Measurements from ENCODE around the gene NUMB.

The NUMB gene

DNA sequence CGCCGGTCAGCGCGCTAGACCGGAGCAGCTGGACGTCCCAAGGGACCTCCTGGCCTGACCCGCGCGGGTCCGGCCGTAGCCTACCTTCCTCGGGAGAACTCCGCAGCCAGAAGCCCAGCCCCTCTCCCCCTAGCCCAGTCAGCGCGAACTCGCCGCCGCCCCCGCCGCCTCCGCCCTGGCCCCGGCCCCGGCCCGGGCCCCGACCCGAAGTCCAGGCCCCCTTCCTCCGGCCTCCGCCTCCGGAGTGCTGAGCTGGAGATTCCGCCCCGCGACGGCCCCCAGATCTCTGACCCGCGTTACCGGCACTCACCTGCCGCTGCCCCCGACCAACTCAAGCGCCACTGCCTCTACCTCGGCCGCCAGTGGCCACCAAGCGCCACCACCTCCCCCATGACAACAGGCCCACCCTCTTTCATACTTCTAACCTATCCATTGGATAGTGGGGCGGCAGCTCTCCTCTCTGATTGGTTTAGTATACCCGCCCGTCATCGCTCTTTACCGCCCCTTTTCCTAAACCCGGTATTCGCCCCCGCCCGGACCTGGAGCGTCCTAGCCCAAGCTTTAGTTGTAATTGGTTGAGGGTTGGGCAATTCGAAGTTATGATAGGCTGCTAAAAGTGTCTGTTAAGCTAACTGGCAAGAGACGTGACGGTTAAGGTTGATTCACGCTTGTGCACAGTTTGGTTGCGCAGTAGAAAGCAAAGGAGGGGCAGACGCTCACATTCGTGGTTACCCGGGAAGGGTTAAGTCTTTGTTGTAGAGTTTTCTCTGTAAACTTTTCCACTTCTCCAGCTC is at the start of gene NUMB:
Gene NUMB (minus strand): TSS at position 364 of the 794 bp plus-strand sequence. CDS start 102,795 bp downstream, outside the sequence.
- DNase-seq (ENCODE audit: low spot score): peak; percentile 97

DNA sequence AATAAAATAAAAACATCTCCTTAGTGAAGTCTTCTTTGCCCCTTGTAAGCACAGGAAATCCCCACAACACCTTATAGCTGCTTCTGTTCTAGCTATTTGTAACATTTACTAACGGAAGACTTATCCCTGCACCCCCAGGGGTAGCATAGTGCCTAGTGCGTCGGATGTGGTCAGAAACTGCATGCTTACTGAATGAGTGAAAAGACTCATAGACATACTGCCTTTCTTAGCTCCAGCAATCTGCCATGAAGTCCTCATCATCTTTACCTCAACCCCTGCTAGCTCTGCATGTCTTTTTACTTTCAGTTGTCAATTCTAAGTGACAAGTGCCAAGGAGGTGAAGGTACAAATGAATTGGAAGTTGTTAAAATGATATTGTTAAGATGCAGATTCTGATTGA is 45.3 kb upstream of the NUMB start:
- DNase-seq (ENCODE audit: low spot score): no peak

- no peak for DNase-seq (ENCODE audit: low spot score)
Measured at GRCh38 chr14:73502017-73502619, 43.8 kb upstream of the NUMB start.

- DNase-seq (ENCODE audit: low spot score): no peak
Measured at GRCh38 chr14:73500360-73500759, 42.0 kb upstream of the NUMB start.

- no peak for DNase-seq (ENCODE audit: low spot score)
Measured at GRCh38 chr14:73494593-73494992, 36.2 kb upstream of the NUMB start.

GRCh38 chr14:73492670-73493069 is 34.3 kb upstream of the NUMB start:
- DNase-seq (ENCODE audit: low spot score): no peak

DNA sequence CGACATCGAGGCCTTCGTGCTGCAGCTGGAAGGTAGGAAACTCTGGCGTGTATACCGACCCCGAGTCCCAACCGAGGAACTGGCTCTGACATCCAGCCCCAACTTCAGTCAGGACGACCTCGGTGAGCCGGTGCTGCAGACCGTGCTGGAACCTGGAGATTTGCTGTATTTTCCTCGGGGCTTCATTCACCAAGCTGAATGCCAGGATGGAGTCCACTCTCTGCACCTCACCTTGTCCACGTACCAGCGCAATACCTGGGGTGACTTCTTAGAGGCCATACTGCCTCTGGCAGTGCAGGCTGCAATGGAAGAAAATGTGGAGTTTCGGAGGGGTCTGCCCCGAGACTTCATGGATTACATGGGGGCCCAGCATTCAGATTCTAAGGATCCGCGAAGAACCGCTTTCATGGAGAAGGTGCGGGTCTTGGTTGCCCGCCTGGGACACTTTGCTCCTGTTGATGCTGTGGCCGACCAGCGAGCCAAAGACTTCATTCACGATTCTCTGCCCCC is 33.8 kb upstream of the NUMB start:
- no peak for DNase-seq (ENCODE audit: low spot score)

DNA sequence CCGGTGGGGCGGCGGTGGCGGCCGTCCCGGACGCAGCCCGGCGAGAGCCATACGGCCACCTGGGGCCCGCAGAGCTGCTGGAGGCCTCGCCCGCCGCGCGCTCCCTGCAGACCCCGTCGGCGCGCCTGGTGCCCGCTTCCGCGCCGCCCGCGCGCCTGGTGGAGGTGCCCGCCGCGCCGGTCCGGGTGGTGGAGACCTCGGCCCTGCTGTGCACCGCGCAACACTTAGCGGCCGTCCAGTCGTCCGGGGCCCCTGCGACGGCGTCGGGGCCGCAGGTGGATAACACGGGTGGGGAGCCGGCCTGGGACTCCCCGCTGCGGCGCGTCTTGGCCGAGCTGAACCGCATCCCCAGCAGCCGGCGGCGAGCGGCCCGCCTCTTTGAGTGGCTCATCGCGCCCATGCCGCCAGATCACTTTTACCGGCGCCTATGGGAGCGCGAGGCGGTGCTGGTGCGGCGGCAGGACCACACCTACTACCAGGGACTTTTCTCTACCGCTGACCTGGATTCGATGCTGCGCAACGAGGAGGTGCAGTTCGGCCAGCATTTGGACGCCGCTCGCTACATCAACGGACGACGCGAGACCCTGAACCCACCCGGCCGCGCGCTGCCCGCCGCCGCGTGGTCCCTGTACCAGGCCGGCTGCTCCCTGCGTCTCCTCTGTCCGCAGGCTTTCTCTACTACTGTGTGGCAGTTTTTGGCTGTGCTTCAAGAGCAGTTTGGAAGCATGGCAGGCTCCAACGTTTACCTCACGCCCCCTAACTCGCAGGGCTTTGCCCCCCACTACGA is 33.1 kb upstream of the NUMB start:
- peak; percentile 76 for DNase-seq (ENCODE audit: low spot score)

GRCh38 chr14:73489481-73490175 is 31.3 kb upstream of the NUMB start:
- no peak for DNase-seq (ENCODE audit: low spot score)

GRCh38 chr14:73478684-73479083 is 20.3 kb upstream of the NUMB start:
- no peak for DNase-seq (ENCODE audit: low spot score)

- DNase-seq (ENCODE audit: low spot score): no peak
Measured at GRCh38 chr14:73477618-73478266, 19.4 kb upstream of the NUMB start.

DNA sequence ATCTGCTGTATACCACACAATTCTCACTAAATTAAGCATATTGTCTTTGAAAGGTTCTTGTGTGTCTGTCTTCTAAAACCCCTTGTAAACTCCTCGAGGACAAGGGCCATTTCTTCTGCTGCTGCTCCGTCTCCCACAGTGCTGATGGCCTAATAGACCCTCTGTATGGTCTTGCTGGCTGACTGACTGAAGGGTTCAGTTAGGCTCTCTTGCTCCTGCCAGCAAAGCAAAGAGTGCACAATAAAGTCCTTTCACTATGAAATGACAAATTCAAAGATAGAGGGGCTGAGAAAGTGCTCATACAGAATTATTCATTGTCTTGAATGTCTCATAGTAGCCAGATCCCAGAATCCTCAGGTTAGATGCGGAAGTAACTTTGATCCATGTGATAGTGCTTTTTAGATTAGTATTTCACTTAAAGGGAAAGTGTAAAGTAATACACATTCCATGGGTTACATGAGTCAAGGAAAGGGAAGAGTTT is 18.1 kb upstream of the NUMB start:
- DNase-seq (ENCODE audit: low spot score): no peak

GRCh38 chr14:73474952-73475351 is 16.6 kb upstream of the NUMB start:
- DNase-seq (ENCODE audit: low spot score): no peak

DNA sequence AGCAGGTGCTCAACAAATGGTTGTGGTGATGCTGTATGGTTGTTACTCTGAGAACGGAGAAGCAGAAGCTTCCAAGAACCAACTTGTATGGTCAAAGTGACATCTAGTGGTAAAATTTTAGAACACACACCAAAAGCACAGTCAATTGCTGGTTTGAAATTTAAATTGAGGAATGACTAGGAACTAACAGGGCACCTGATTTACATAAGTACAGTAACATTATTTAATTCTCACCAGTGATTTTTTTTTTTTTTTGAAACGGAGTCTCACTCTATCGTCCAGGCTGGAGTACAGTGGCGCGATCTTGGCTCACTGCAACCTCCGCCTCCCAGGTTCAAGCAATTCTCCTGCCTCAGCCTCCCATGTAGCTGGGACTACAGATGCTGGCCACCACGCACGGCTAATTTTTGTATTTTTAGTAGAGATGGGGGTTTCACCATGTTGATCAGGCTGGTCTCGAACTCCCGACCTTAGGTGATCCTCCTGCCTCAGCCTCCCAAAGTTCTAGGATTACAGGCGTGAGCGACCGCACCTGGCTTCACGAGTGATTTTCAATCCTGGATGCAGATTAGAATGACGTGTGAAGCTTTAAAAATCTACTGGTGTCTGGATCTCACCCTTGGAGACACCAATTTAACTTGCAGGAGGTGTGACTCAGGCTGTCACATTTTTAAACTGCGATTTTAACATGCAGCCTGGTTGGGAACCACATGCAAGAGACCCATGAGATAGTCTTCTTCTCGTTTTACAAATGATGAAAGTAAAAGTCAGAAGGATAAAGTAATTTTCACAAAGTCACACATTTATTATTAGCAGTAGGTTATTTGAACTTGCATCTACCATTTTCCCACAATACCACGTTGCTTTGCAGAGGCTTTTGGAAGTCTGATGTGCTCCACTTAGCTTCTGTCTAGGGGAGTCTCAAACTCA is 14.1 kb upstream of the NUMB start:
- DNase-seq (ENCODE audit: low spot score): no peak

DNA sequence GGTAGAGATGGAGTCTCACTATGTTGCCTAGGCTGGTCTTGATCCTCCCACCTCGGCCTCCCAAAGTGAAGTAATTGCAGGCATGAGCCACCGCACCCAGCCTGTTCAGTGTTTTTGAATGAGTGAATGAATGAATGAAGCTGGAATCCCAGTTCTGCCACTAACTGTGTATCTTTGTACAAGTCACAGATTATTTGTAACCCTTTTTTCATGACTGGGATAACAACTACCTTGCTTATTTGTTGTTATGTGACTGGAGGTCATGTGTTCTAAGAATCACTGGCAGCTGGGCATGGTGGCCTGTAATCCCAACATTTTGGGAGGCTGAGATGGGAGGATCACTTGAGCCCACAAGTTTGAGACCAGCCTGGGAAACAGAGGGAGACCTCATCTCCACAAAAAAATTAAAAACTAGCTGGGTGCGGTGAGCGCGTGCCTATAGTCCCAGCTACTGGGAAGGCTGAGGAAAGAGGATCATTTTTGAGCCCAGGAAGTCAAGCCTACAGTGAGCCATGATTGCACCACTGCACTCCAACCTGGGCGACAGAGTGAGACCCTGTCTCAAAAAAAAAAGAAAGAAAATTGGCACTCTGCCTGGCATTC is 13.3 kb upstream of the NUMB start:
- no peak for DNase-seq (ENCODE audit: low spot score)

- no peak for DNase-seq (ENCODE audit: low spot score)
Measured at GRCh38 chr14:73468828-73469375, 10.6 kb upstream of the NUMB start.

GRCh38 chr14:73467800-73468199 is 9.5 kb upstream of the NUMB start:
- no peak for DNase-seq (ENCODE audit: low spot score)

- DNase-seq (ENCODE audit: low spot score): no peak
Measured at GRCh38 chr14:73467377-73467776, 9.0 kb upstream of the NUMB start.

- DNase-seq (ENCODE audit: low spot score): no peak
Measured at GRCh38 chr14:73466861-73467260, 8.5 kb upstream of the NUMB start.

Measured in ecto neural progenitor cell (in vitro differentiated cells).